Measurements from ENCODE around the gene MAP1B. TPM values are rescaled to one million over a fixed set of nuclear protein-coding genes. Genes with fewer than 3 reads are reported as not detected.

The MAP1B gene
- total RNA-seq, 1 experiment from 2014 or later: 43.8 TPM

- POLR2A ChIA-PET: interaction anchor here (1.1 kb wide), 1 partner anchor 44 kb away, joined by 3 read pairs; no protein-coding TSS in a partner anchor
- intact Hi-C loops (cut with micrococcal nuclease): no loop called here
- TF ChIP-seq CTCF (IDR thresholded peaks at IDR 0.05; ENCODE audit: unreplicated experiment): no peak
Observed at GRCh38 chr5:72216756-72217155, 109.5 kb downstream of the MAP1B start.

GRCh38 chr5:72221099-72221498 lies 113.8 kb downstream of the MAP1B start:
- CTCF ChIA-PET: no interaction called here
- intact Hi-C loops (cut with micrococcal nuclease): no loop called here
- H3K27ac Mint-ChIP-seq (ENCODE audit: low read depth, unreplicated experiment): no peak overlapping the region
- no peaks in the 10 kb centered on the region for H3K27me3 Mint-ChIP-seq (ENCODE audit: insufficient read depth, unreplicated experiment)
- no peak overlapping the region for H3K4me3 Mint-ChIP-seq (ENCODE audit: unreplicated experiment)
- H3K36me3 Mint-ChIP-seq (ENCODE audit: insufficient read depth, unreplicated experiment): peaks cover 87% of the 10 kb centered on the region
- no peak for TF ChIP-seq CTCF (IDR thresholded peaks at IDR 0.05; ENCODE audit: unreplicated experiment)
- no peaks in the 10 kb centered on the region for H3K9me3 Mint-ChIP-seq (ENCODE audit: unreplicated experiment)
- BruUV-seq (replicated peaks): no TSS peak
- DNase-seq (ENCODE audit: unreplicated experiment): no peak
- POLR2A ChIA-PET: no interaction called here
- H3K4me1 Mint-ChIP-seq (ENCODE audit: insufficient read depth, unreplicated experiment): no peaks in the 10 kb centered on the region

More at GRCh38 chr5:72216756-72217155, 109.5 kb downstream of the MAP1B start:
- Mint-ChIP-seq H3K27me3 (ENCODE audit: insufficient read depth, unreplicated experiment) (no peaks in the 10 kb centered on the region), H3K36me3 (ENCODE audit: insufficient read depth, unreplicated experiment) (peaks cover 63% of the 10 kb centered on the region), H3K27ac (ENCODE audit: low read depth, unreplicated experiment) (no peak overlapping the region), H3K4me3 (ENCODE audit: unreplicated experiment) (no peak overlapping the region), H3K4me1 (ENCODE audit: insufficient read depth, unreplicated experiment) (peaks cover 8% of the 10 kb centered on the region), H3K9me3 (ENCODE audit: unreplicated experiment) (no peaks in the 10 kb centered on the region)
- CTCF ChIA-PET: no interaction called here
- no peak for DNase-seq (ENCODE audit: unreplicated experiment)
- BruUV-seq (replicated peaks): no TSS peak

GRCh38 chr5:72221541-72221940 lies 114.3 kb downstream of the MAP1B start:
- DNase-seq (ENCODE audit: unreplicated experiment): no peak
- Mint-ChIP-seq H3K9me3 (ENCODE audit: unreplicated experiment) (no peaks in the 10 kb centered on the region), H3K36me3 (ENCODE audit: insufficient read depth, unreplicated experiment) (peaks cover 87% of the 10 kb centered on the region), H3K4me3 (ENCODE audit: unreplicated experiment) (no peak overlapping the region), H3K27ac (ENCODE audit: low read depth, unreplicated experiment) (no peak overlapping the region), H3K27me3 (ENCODE audit: insufficient read depth, unreplicated experiment) (no peaks in the 10 kb centered on the region), H3K4me1 (ENCODE audit: insufficient read depth, unreplicated experiment) (no peaks in the 10 kb centered on the region)
- no peak for TF ChIP-seq CTCF (IDR thresholded peaks at IDR 0.05; ENCODE audit: unreplicated experiment)
- CTCF ChIA-PET: interaction anchor here (0.5 kb wide), 1 partner anchor 259 kb away, joined by 5 read pairs; no protein-coding TSS in a partner anchor
- intact Hi-C loops (cut with micrococcal nuclease): no loop called here
- BruUV-seq (replicated peaks): no TSS peak
- POLR2A ChIA-PET: no interaction called here

GRCh38 chr5:72222521-72222920 lies 115.2 kb downstream of the MAP1B start:
- H3K36me3 Mint-ChIP-seq (ENCODE audit: insufficient read depth, unreplicated experiment): peaks cover 87% of the 10 kb centered on the region
- DNase-seq (ENCODE audit: unreplicated experiment): no peak
- H3K9me3 Mint-ChIP-seq (ENCODE audit: unreplicated experiment): no peaks in the 10 kb centered on the region
- CTCF ChIA-PET: interaction anchor here (1.1 to 1.7 kb wide), 2 partner anchors 10 to 20 kb away, joined by 3 read pairs; no protein-coding TSS in a partner anchor
- no peak overlapping the region for H3K4me3 Mint-ChIP-seq (ENCODE audit: unreplicated experiment)
- intact Hi-C loops (cut with micrococcal nuclease): no loop called here
- POLR2A ChIA-PET: no interaction called here
- no peaks in the 10 kb centered on the region for H3K27me3 Mint-ChIP-seq (ENCODE audit: insufficient read depth, unreplicated experiment)
- no peak overlapping the region for H3K27ac Mint-ChIP-seq (ENCODE audit: low read depth, unreplicated experiment)
- BruUV-seq (replicated peaks): no TSS peak
- TF ChIP-seq CTCF (IDR thresholded peaks at IDR 0.05; ENCODE audit: unreplicated experiment): no peak
- no peaks in the 10 kb centered on the region for H3K4me1 Mint-ChIP-seq (ENCODE audit: insufficient read depth, unreplicated experiment)

All from MCF 10A (cell line).